Stimulated activated naive CD8-positive, alpha-beta T cell treated with anti-CD3 and anti-CD28 coated beads, Interleukin-15, Interleukin-2, amounts not matched to agents 100 ng/mL and 50 ng/mL, for 24 hours (primary cell): Measurements from ENCODE around the gene PITPNM3.

ENCODE experiments used
- H3K27ac Mint-ChIP-seq: one replicate; pipeline ENCODE4 v1.8.0; 2021; ENCODE audit warnings: mild to moderate bottlenecking, mixed read lengths
- H3K27me3 Mint-ChIP-seq: one replicate; pipeline ENCODE4 v1.8.0; 2021; ENCODE audit warnings: mixed read lengths
- H3K36me3 Mint-ChIP-seq: one replicate; pipeline ENCODE4 v1.8.0; 2021; ENCODE audit warnings: low read depth, mixed read lengths
- H3K4me1 Mint-ChIP-seq: one replicate; pipeline ENCODE4 v1.8.0; 2021; ENCODE audit warnings: low read depth, mixed read lengths
- H3K4me3 Mint-ChIP-seq: one replicate; pipeline ENCODE4 v1.8.0; 2021; ENCODE audit warnings: mild to moderate bottlenecking, mixed read lengths
- H3K9me3 Mint-ChIP-seq: one replicate; pipeline ENCODE4 v1.8.0; 2021; ENCODE audit warnings: mixed read lengths

Gene PITPNM3

DNA sequence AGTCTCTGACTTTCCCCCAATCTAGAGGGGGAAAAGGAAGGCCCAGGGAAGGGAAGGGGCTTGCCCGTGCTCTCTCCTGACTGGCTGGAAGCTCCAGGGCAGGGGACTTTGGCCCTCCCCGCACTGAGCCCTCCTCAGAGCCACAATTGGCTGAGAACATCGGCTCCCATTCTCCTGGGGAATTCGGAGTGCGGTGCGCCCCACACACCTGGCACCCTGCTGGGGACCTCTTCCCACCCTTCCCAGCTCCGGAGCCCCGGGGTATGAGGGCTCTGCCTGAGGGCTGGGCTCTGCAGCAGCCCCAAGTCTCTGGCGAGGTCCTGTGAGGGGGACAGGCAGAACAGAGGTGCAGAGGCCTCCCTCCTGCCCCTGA is 76.1 kb downstream of the PITPNM3 start:
- H3K27me3 Mint-ChIP-seq: no peaks in the 10 kb centered on the region
- no peaks in the 10 kb centered on the region for H3K36me3 Mint-ChIP-seq
- no peak overlapping the region for H3K27ac Mint-ChIP-seq
- H3K4me3 Mint-ChIP-seq: no peak overlapping the region
- H3K4me1 Mint-ChIP-seq: no peaks in the 10 kb centered on the region
- no peaks in the 10 kb centered on the region for H3K9me3 Mint-ChIP-seq

DNA sequence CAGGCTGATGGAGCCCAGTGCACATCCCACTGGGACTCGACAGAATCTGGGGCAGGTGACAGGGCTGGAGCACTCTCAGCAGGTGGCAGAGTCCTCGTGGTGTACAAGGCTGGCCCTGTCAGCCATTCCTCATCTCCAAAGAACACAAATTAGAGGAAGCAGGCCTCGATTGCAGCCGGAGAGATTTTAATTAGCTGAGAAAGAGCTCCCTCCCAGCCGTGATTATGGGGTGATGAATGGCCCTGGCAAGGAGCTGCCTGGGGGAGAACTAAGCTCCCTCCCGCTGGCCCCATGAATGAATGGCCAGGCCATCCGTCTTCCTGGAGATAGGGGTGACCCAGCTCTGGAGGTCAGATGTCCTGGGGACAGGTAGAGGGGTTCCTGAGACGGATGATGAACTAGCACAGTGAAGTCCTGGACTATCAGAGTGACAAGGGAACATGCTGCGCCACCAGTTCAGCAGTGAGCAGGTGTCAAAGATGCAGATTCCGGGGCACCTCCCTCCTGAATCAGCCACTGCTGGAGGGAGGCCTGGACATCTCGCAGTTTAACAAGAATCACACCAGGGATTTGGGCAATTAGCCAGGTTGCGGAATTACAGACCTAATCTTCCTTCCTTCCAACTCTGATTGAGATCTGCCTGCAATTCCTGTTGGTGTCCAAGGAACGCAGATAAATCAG is 76.6 kb downstream of the PITPNM3 start:
- Mint-ChIP-seq H3K27ac (no peak overlapping the region), H3K27me3 (no peaks in the 10 kb centered on the region), H3K4me1 (no peaks in the 10 kb centered on the region), H3K9me3 (no peaks in the 10 kb centered on the region), H3K36me3 (no peaks in the 10 kb centered on the region), H3K4me3 (no peak overlapping the region)

DNA sequence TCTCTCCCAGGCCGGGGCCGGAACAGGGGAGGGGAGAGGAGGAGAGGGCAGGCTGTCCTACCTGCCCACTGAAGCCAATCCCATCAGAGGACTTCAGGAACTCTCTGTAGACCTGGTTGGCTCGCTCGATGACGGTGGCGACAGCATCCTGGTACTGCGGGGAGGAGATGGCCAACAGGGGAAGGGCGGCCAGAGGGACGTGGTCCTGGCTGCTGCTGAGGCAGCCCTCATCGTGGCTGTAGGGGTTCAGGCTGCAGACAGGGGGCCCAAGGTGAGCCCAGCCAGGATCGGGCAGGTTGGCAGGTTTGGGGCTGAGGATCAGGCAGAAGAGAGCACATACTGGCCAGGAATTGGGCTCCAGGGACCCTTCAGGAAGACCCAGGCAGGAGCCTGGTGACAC is 77.9 kb downstream of the PITPNM3 start:
- no peaks in the 10 kb centered on the region for H3K36me3 Mint-ChIP-seq
- H3K4me1 Mint-ChIP-seq: no peaks in the 10 kb centered on the region
- H3K27ac Mint-ChIP-seq: no peak overlapping the region
- H3K4me3 Mint-ChIP-seq: no peak overlapping the region
- H3K27me3 Mint-ChIP-seq: no peaks in the 10 kb centered on the region
- H3K9me3 Mint-ChIP-seq: no peaks in the 10 kb centered on the region

DNA sequence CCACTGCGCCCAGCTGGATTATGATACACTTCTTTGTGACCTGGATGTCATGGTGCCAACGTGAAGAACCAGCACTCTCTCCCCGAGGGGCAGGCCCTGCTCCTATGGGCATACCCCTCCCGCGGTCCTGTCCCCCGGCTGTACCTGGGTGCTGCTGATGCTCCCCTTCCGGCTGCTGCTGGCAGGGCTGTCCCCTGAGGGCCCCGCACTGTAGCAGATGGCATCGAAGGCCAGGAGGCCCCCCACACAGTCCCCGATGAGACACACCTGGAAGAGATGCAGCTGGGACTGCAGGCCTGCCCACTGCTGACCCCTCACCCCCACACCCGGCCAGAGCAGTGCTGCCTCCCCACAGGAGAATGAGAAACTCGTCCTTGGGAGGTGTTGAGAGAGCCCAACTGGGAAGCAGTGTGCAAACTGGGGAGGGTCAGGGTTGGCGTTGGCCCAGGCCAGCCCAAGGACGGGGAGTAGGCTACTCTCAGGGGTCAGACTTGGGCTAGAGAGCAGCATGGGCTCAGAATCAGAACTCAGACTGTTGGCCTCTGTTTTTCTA is 78.4 kb downstream of the PITPNM3 start:
- H3K27me3 Mint-ChIP-seq: no peaks in the 10 kb centered on the region

DNA sequence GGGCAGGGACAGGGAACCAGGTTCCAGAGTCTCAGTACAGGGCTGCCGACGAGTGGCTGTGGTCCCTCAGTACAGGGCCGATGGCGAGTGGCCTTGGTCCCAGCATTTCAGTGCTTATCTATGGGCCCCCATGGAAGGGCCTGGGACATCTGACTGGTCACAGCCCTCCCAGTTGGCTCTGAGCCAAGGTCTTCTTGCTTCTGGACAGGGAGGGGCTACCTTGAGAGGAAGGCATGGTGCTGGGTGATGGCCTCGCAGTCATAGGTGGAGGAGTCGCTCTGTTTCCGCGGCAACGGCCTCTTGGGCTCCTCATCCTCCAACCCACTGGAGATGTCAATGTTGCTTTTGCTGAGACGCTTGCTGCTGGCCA is 79.6 kb downstream of the PITPNM3 start:
- no peaks in the 10 kb centered on the region for H3K27me3 Mint-ChIP-seq
- H3K27ac Mint-ChIP-seq: no peak overlapping the region
- H3K4me3 Mint-ChIP-seq: no peak overlapping the region
- H3K4me1 Mint-ChIP-seq: no peaks in the 10 kb centered on the region
- no peaks in the 10 kb centered on the region for H3K9me3 Mint-ChIP-seq
- no peaks in the 10 kb centered on the region for H3K36me3 Mint-ChIP-seq

More for the DNA sequence above, 78.4 kb downstream of the PITPNM3 start:
- Mint-ChIP-seq H3K36me3 (no peaks in the 10 kb centered on the region), H3K9me3 (no peaks in the 10 kb centered on the region), H3K27ac (no peak overlapping the region), H3K4me1 (no peaks in the 10 kb centered on the region), H3K4me3 (no peak overlapping the region)

DNA sequence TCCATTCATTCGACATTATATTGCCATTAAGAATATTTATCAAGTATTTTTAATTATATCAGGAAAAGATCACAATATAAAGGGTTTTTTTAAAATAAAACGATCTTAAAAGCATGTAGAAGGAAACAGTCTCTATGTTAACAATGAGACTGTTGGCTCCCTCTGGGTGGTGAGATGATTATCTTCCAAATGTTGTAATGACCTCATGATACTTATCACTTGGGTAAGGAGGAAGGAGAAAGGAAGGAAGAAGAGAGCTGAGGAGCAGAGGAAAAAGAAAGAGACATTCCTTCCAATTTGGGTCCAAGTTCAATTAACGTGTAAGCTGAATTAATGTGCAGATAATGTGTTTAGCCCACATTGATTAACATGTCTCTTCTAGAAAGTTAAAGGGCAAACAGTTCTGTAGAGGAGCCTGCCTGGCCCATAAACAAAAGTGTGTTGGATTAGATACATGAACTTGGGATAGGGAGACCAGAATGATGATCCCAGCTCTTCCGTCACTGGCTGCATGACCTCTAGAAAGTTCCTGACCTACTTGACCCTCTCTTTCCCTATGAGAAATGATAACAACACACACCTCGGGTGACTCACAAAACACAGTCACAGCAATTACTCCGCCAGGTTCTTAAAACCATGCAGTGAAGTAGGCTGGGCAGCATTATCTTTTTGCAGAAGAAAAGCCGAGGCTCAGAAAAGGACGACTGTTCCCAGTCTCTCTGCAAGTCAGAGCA is 80.1 kb downstream of the PITPNM3 start:
- H3K4me3 Mint-ChIP-seq: no peak overlapping the region

DNA sequence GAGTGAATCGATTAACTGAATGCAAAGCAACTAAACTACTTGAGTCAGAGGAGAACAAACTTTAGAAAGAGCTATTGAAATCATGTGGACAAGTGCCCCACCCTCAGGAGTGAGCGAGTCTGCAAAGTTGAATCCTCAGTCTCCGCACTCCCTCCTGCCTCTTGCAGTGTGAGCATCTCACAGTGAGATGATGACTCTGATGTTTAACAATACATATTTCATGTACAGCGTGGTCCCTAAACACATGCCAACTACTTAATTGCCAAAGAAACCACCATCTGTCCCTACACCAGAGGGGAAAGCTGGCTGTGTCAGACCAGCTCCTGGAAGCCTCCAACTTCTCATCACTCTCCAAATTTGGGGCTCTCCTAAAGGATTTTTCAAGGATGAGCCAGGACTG is 80.9 kb downstream of the PITPNM3 start:
- Mint-ChIP-seq H3K27ac (no peak overlapping the region), H3K4me1 (no peaks in the 10 kb centered on the region), H3K9me3 (no peaks in the 10 kb centered on the region), H3K36me3 (no peaks in the 10 kb centered on the region), H3K27me3 (no peaks in the 10 kb centered on the region), H3K4me3 (no peak overlapping the region)

More for the DNA sequence above, 80.1 kb downstream of the PITPNM3 start:
- Mint-ChIP-seq H3K4me1 (no peaks in the 10 kb centered on the region), H3K27ac (no peak overlapping the region), H3K36me3 (no peaks in the 10 kb centered on the region), H3K9me3 (no peaks in the 10 kb centered on the region), H3K27me3 (no peaks in the 10 kb centered on the region)

DNA sequence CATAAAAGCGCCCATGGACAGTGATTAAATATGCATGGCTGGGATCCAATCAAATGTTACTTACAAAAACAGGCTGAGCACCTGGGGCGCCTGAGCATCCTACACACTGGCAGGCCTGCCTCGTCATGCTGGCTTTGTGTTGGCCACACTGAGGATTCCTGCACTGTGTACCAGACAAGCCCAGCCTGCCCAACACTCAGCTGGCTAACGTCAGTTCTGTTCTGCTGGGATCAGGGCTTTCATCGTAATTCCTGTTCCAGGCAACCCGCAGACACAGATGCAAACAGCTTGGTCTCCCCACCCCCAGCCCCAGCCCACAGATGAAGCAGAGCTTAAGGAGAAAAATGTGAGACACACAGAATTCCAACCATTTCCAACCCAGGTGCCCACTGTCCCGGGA is 81.4 kb downstream of the PITPNM3 start:
- no peaks in the 10 kb centered on the region for H3K9me3 Mint-ChIP-seq
- no peak overlapping the region for H3K4me3 Mint-ChIP-seq
- no peak overlapping the region for H3K27ac Mint-ChIP-seq
- H3K27me3 Mint-ChIP-seq: no peaks in the 10 kb centered on the region
- no peaks in the 10 kb centered on the region for H3K36me3 Mint-ChIP-seq
- no peaks in the 10 kb centered on the region for H3K4me1 Mint-ChIP-seq

DNA sequence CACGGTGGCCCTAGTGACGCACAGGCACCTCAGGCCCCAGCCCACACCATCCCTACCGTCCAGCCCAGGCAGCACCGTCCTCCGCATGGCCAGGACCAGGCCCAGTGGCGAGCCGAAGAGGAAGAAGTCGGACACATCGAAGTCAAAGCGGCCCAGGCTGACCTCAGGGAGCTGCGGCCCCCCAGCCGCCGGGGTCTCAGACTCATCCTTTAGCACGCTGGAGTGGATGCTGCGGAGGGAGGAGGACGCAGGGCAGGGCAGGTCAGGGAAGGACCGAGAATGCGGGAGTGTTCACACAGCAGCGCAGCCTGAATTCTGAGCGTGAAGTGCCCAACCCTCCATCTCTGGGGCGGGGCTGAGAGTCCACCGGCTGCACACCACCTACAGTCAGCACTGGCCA is 82.0 kb downstream of the PITPNM3 start:
- no peak overlapping the region for H3K27ac Mint-ChIP-seq
- no peaks in the 10 kb centered on the region for H3K36me3 Mint-ChIP-seq
- H3K4me3 Mint-ChIP-seq: no peak overlapping the region

DNA sequence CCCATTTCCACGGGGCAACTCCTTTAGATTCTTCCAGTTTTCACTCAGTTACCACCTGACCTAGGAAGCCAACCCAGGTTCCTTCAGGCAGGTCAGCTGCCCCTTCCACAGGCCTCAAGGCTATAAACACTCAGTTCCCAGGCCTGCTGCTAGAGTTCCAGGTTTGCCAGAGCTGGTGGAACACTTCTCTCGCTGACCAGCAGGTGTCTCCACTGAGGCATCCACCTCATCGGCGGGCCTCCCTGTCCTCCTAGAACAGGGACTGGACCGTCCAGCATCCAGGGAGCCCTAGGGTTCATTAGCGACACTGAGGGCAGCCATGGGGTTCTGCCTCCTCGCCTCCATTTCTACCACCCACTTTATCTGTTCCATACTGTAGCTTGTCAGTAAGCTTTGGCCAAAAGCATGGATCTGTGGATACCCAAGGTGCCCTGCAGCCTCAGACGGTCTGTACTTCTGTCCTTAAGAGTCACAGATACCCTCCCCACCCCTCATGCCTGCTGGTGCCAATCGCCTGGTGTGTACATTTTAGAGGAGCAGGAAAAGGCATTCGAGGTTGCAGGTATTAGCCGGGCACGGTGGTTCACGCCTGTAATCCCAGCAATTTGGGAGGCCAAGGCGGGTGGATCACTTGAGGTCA is 83.1 kb downstream of the PITPNM3 start:
- Mint-ChIP-seq H3K27ac (no peak overlapping the region), H3K27me3 (no peaks in the 10 kb centered on the region), H3K4me1 (no peaks in the 10 kb centered on the region), H3K36me3 (no peaks in the 10 kb centered on the region), H3K9me3 (no peaks in the 10 kb centered on the region), H3K4me3 (no peak overlapping the region)

More for the DNA sequence above, 82.0 kb downstream of the PITPNM3 start:
- no peaks in the 10 kb centered on the region for H3K4me1 Mint-ChIP-seq
- no peaks in the 10 kb centered on the region for H3K9me3 Mint-ChIP-seq
- no peaks in the 10 kb centered on the region for H3K27me3 Mint-ChIP-seq

DNA sequence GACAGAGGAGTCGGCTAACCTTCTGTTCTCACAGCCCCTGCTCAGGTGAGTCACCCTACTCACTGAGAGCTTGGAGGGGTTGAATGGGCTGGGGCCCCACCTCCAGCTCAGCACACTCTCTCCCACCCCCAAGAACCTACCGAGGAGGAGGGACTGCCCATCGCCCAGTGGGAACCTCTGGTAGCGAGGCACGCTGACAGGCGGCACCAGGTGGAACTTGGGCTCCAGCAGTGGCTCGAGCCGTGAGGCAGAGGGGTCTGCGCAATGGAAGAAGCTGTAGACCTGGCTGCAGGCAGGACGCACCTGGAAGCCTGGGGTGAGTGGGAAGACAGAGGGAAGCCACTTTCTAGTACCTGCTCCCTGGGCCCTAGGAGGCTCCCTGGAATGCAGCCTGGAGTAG is 83.8 kb downstream of the PITPNM3 start:
- H3K27ac Mint-ChIP-seq: no peak overlapping the region
- no peaks in the 10 kb centered on the region for H3K9me3 Mint-ChIP-seq
- no peak overlapping the region for H3K4me3 Mint-ChIP-seq
- H3K27me3 Mint-ChIP-seq: no peaks in the 10 kb centered on the region
- no peaks in the 10 kb centered on the region for H3K4me1 Mint-ChIP-seq
- no peaks in the 10 kb centered on the region for H3K36me3 Mint-ChIP-seq

DNA sequence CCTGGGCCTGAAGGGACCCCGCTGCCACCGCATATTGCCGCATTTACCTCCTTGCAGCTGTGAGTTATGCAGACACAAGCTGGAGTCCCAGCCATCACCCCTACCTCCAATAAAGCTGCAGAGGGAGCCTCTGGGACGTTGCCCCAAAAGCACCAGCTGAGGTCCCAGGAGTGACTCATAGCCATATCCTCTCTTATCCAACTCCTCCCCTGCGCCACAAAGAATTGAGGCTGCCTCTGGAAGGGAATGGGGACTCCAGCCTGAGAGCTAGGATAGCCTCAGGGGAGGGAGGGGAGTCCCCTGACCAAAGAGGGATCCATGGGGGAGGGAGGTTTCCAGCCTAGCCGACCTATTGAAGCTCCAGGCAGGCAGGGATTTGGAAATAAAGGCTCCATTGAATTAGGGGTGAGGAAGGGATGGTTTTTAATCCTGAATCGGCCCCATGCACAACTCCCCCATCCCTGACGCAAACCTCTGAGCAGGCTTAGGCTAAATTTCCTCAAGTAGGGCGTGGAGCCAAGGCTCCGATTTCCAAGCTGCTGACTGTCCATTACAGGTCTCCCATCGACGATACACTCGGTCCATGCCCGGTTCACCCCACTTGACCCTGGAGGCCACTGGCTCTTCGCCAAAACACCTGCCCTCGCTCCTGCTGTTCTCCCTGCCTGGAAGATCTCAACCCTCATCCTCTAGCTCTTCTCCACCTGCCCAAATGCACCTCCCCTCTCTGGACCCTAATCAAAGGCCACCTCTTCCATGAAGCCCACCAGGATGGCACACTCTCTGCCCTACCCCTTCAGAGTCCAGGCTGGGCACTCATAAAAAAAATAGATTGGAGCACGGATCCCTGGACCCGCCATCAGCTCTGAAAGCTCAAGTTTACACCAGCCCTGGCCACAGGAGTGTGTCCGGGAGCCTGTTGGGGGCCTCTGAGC is 84.6 kb downstream of the PITPNM3 start:
- Mint-ChIP-seq H3K27ac (no peak overlapping the region), H3K9me3 (no peaks in the 10 kb centered on the region), H3K36me3 (no peaks in the 10 kb centered on the region), H3K27me3 (no peaks in the 10 kb centered on the region), H3K4me1 (no peaks in the 10 kb centered on the region), H3K4me3 (no peak overlapping the region)

DNA sequence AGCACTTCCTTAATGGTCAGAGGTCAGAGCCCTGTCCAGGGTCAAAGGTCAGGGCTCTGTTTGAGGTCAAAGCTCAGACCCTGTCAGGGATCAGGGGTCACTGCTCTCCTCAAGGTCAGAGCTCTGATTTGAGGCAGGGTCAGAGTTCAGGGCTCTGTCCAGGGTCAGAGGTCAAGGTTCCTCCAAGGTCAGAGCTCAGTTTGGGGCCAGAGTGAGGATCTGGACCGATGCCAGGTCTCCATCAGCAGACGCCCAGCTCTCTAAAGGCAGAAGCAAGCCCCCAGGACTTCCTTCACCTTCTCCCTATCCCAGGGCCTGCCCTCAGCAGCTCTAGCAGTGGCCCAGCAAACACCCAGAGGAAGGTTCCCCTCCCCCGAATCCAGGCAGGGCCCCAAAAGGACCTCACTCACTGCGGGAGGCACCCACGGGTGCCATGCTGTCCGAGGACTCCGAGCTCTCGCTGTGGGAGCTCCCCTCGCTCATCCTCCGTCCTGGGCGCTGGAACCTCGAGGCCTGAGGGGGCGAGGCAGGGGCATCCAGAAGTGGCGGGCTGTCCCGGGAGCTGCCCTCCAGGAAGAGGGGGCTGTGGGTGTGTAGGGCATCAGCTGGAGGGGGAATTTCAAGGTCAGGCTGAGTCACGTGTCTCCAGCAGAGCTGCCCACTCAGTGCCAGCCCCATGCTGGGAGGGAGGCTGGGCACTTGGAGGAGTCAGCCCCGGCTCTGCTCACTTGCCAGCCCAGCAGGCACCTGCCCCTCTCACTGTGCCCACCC is 85.4 kb downstream of the PITPNM3 start:
- H3K36me3 Mint-ChIP-seq: no peaks in the 10 kb centered on the region
- H3K27ac Mint-ChIP-seq: no peak overlapping the region

DNA sequence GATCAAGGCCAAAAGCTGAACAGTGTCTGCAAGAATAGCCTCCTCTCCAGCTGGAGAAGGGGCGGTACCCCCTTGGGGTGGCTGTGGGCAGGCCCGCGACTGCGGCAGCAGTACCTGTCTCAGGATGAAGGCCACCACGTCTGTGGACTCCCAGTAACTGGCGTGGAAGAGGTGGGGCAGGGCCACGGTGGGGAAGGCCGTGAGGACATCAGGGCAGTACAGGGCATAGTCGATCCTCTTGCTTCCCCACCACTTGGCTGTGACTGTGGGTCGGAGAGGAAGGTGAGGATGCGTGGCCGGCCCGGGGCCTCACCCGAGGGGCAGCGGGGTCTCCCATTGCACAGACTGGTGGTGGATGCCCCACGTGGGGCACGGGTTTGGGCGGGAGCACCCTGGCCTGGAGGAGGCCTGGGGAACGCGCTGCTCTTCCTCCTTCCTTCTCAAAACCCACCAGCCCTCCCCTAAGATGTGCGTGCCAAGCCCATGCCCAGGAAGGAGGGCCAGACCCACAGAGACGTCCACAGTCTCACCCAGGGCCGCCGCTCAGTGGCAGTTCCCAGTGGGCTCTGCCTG is 86.1 kb downstream of the PITPNM3 start:
- Mint-ChIP-seq H3K36me3 (no peaks in the 10 kb centered on the region), H3K4me1 (no peaks in the 10 kb centered on the region), H3K4me3 (no peak overlapping the region), H3K27ac (no peak overlapping the region), H3K27me3 (no peaks in the 10 kb centered on the region), H3K9me3 (no peaks in the 10 kb centered on the region)

More for the DNA sequence above, 85.4 kb downstream of the PITPNM3 start:
- Mint-ChIP-seq H3K9me3 (no peaks in the 10 kb centered on the region), H3K4me3 (no peak overlapping the region), H3K27me3 (no peaks in the 10 kb centered on the region), H3K4me1 (no peaks in the 10 kb centered on the region)
